Measurements from ENCODE around the gene MAF. TPM values are rescaled to one million over a fixed set of nuclear protein-coding genes. Genes with fewer than 3 reads are reported as not detected.

The MAF gene
- total RNA-seq, 4 donors from 2014 or later, result 10.9 to 46.7 (median 32.5) TPM

- in situ Hi-C loops (cut with MboI; ENCODE audit: low sequenced_read_pairs in 4 of 4), result no loop called here
- Histone ChIP-seq H3K4me1 (peaks cover 4 to 10% of the 10 kb centered on the region in 2 donors), H3K27ac (no peak overlapping the region), H3K27me3 (no peaks in the 10 kb centered on the region), H3K36me3 (no peaks in the 10 kb centered on the region), H3K9me3 (no peaks in the 10 kb centered on the region), H3K4me3 (no peak overlapping the region)
- TF ChIP-seq POLR2A (IDR thresholded peaks at IDR 0.05), result no peak
- TF ChIP-seq, protein P1, sequence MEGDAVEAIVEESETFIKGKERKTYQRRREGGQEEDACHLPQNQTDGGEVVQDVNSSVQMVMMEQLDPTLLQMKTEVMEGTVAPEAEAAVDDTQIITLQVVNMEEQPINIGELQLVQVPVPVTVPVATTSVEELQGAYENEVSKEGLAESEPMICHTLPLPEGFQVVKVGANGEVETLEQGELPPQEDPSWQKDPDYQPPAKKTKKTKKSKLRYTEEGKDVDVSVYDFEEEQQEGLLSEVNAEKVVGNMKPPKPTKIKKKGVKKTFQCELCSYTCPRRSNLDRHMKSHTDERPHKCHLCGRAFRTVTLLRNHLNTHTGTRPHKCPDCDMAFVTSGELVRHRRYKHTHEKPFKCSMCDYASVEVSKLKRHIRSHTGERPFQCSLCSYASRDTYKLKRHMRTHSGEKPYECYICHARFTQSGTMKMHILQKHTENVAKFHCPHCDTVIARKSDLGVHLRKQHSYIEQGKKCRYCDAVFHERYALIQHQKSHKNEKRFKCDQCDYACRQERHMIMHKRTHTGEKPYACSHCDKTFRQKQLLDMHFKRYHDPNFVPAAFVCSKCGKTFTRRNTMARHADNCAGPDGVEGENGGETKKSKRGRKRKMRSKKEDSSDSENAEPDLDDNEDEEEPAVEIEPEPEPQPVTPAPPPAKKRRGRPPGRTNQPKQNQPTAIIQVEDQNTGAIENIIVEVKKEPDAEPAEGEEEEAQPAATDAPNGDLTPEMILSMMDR (IDR thresholded peaks at IDR 0.05 in 4 of 5, conservative IDR thresholded peaks at IDR 0.05 in 1 of 5), result no peak
- ATAC-seq, result no peak
- intact Hi-C loops (cut with DNase I; ENCODE audit: low total_unique reads), result no loop called here
- DNase-seq, result no peak
Observed at GRCh38 chr16:79557421-79557820, 43.1 kb downstream of the MAF start.

DNA sequence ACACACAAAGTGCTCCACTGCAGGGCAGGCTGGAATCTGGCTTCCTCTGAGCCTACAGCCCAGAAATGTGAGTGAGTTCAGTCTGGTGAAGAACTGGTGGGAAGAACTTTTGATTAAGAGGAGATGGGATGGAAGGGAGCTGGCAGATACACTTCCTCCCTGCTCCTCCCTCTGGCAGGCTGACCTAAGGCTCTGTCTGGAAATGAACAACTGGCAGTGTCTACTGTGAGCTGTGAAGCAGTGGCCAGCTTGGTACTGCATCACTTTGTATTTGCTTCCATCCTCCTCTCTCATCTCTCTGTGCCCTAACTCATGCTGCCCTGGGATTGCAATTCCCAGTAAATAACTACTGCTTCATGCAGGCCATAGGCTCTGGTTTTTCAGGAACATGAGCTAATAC, 45.6 kb downstream of the MAF start:
- H3K4me3 ChIP-seq, result no peak overlapping the region
- intact Hi-C loops (cut with DNase I; ENCODE audit: low total_unique reads) (no loop called here), in situ Hi-C loops (cut with MboI; ENCODE audit: low sequenced_read_pairs in 4 of 4) (no loop called here)
- ATAC-seq, result no peak
- H3K27me3 ChIP-seq, result no peaks in the 10 kb centered on the region
- H3K36me3 ChIP-seq, result no peaks in the 10 kb centered on the region
- no peaks in the 10 kb centered on the region for H3K9me3 ChIP-seq
- no peak overlapping the region for H3K27ac ChIP-seq
- no peak for DNase-seq
- H3K4me1 ChIP-seq, result peaks cover 7 to 14% of the 10 kb centered on the region in 2 donors
- TF ChIP-seq POLR2A (IDR thresholded peaks at IDR 0.05), result no peak
- TF ChIP-seq, protein P1 (IDR thresholded peaks at IDR 0.05 in 4 of 5, conservative IDR thresholded peaks at IDR 0.05 in 1 of 5), result no peak

DNA sequence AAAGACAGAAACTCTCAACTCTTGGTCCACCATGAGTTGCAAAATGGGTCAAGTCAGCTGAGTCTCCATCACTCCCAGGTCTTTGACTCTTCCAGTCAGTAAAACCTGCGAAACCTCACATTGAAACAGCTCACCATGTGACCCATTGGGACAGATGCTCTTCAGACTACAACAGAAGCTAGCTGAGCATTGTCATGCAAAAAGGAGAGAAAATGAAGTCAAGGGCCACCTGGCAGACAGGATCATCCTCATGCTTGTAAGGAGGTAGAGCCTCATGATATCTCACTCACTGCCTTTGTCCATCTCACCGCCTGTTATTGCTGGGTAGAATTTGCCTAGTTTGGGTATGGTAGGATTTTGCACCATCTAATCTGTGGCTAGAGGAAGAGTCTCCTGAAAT, 50.2 kb downstream of the MAF start:
- in situ Hi-C loops (cut with MboI; ENCODE audit: low sequenced_read_pairs in 4 of 4), result no loop called here
- TF ChIP-seq, protein P1 (IDR thresholded peaks at IDR 0.05 in 4 of 5, conservative IDR thresholded peaks at IDR 0.05 in 1 of 5), result no peak
- no peak for TF ChIP-seq POLR2A (IDR thresholded peaks at IDR 0.05)
- H3K36me3 ChIP-seq, result no peaks in the 10 kb centered on the region

DNA sequence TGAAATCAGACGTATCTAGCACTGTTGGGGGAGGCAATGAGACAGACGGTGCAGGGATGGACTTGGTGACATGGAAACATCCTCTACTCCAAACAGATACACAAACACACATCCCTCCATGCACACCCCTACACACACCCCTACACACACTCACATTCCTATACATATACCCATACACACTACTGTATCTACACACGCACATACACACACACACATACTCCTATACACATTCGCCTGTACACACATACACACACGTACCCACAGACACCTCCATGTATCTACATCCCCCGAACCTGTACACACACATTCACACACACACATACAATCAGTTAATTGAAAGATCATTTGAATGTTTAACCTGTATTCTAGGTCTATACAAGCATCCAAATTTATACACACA, 53.5 kb downstream of the MAF start:
- DNase-seq, result no peak

More for the DNA sequence above, 50.2 kb downstream of the MAF start:
- ATAC-seq, result no peak
- Histone ChIP-seq H3K27me3 (no peaks in the 10 kb centered on the region), H3K4me1 (peaks cover 7 to 14% of the 10 kb centered on the region in 2 donors), H3K27ac (no peak overlapping the region), H3K4me3 (no peak overlapping the region), H3K9me3 (no peaks in the 10 kb centered on the region)
- DNase-seq, result no peak
- intact Hi-C loops (cut with DNase I; ENCODE audit: low total_unique reads), result no loop called here

More for the DNA sequence above, 53.5 kb downstream of the MAF start:
- no peaks in the 10 kb centered on the region for H3K27me3 ChIP-seq
- TF ChIP-seq, protein P1 (IDR thresholded peaks at IDR 0.05 in 4 of 5, conservative IDR thresholded peaks at IDR 0.05 in 1 of 5), result no peak
- TF ChIP-seq POLR2A (IDR thresholded peaks at IDR 0.05), result no peak
- H3K36me3 ChIP-seq, result no peaks in the 10 kb centered on the region
- intact Hi-C loops (cut with DNase I; ENCODE audit: low total_unique reads) (no loop called here), in situ Hi-C loops (cut with MboI; ENCODE audit: low sequenced_read_pairs in 4 of 4) (no loop called here)
- no peak overlapping the region for H3K27ac ChIP-seq
- H3K9me3 ChIP-seq, result no peaks in the 10 kb centered on the region
- H3K4me3 ChIP-seq, result no peak overlapping the region
- no peak for ATAC-seq
- peaks cover 6% of the 10 kb centered on the region in 2 donors for H3K4me1 ChIP-seq
